Pulmonary artery endothelial cell (primary cell): ENCODE measurements around the gene PROSER2. TPM values are rescaled to one million over a fixed set of nuclear protein-coding genes. Genes with fewer than 3 reads are reported as not detected.
"Not testable (repeated sequence)": the region's sequence is repeated elsewhere in the genome, so short reads cannot be mapped to it uniquely, and the experiment has no call there.

Experiments
- DNase-seq: peaks from one replicate; pipeline ENCODE4 v3.0.0-alpha.2; 2011; ENCODE audit warnings: low read depth, low spot score
- total RNA-seq: library from RNA; depleted of rRNA; stranded (reverse); fragments of >200 nt; gene quantifications from 2 replicates; pipeline ENCODE4 v1.2.3, GENCODE V29; 2014

Gene PROSER2
- total RNA-seq, 1 donor from 2014 or later: 6.5 TPM

DNA sequence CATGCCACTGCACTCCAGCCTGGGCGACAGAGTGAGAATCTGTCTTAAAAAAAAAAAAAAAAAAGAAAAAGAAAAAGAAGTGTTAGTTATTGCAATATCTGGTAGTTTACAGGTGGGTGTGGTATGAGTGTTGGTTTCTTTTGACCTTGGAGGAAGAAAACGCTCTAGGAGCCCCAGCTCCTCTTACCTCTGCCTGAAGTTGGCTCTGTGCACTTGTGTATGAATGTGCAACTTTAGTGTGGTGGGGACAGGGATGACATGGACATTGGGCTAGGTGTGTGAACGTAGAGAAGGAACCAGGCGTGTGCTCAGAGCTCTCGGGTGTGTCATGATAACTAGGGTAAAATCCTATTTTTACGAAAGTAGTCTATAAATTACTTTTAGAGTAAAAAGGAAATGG lies 11.9 kb downstream of the PROSER2 start:
- no peak for DNase-seq

DNA sequence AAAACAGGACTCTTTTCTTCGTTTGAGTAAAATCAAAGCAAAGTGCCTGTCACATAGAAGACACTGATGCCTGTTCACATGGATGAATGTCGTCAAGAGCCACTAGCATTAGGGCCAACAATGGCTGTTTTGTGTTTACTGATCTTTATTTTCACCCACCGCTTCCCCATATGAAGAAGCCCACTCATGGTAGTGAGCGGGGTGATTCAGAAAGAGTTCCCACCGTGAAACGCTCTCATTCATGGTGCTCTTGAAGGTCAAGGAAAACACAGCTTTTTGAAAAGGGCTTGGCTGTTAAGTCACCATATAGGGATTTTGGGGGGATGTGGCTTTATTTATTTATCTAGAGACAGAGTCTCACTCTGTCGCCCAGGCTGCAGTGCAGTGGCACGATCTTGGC lies 12.5 kb downstream of the PROSER2 start:
- DNase-seq: no peak

DNA sequence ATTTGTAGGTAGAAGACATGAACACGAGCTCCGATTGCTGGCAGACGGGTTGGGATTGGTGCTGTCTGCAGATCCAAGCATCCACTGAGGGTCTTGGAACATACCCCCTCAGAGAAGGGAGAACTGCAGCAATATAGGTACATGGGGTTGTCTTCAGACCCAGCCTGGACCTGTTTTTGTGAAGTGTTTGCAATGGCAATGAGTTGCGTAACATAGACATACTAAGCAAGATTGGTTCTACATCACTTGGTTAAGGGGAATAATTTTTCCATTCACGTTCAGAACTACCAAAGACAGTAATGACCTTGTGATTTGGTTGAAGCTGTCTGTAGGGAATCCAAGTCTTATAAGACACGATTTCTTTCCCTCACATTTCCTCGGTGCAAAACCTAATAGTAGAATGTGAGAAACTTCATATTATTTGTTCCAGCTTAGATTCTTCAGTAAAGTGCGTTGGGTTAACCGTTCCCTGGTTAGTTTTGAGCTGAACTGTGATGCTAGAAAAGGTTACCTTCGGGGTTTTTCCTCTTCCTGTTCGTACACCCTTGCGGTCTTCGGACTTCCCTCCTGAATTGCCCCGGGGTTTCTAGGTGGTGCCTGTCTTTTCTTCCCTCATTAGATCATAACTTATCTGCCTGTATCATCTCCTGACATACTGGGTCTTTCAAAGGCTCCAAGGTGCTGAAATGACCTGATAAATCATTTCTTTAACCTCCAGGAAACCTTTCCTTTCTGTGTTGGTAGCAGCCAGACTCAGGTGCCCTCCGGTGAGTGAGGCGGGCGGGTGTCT lies 14.4 kb downstream of the PROSER2 start:
- no peak for DNase-seq

DNA sequence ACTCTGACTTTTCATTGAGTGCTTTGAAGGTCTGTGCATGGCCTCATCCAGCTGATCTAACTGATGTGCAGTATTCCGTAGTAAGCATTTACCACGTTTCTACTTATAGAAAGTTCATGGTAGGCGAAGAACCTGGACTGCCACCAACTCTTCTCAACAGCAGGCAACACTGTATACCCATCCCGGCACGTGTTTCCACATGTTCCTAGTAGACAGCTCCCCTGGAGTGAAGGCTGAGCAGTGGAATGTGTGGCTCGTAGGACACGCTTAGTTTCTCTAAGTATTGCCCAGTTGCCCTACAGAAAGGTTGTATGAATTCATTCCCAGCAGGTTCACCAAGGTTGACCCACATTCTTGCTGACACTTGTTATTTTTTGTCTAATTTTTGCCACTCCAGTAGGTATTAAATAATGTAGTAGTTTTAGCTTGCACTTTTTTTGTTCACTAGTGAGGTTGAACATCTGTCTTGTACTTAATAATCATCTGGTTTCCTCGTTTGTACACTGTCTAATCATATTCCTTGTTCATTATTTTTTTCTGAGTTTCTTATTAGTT lies 15.2 kb downstream of the PROSER2 start:
- DNase-seq: no peak

DNA sequence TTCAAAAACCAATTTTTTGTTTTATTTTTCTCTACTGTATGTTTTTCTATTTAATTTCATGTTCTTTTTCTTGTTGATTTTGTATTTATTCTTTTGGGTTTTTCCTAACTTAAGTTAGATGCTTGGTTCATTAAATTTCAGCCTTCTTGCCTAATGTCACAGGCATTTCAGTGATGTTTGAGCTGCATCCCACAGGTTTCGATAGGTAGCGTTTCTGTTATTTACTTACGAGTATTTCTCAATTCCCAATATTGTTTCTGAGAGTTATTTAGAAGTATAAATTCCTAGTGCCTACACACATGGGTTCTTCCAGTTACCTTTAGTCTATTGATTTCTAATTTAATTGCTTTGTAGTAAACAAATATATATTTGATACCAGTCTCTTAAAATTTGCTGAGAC lies 18.2 kb downstream of the PROSER2 start:
- no peak for DNase-seq

DNA sequence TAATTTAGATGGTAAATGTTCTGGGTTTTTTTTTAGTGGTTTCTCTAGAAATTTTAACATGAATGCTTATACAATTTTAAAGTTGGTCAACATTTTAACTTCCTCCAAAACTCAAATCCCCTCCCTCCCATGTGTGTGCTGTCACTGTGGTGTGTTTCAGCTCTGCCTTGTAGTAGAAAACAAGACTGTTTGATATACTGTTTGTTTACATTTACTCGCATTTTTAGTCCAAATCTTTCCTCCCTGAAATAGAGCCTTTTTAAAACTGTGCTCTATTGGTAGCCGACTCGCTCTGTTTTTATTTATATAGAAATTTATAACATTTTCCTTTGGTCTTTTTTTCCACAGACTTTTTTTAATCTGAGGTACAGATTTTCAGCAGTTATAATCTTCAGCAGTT lies 19.3 kb downstream of the PROSER2 start:
- DNase-seq: no peak

DNA sequence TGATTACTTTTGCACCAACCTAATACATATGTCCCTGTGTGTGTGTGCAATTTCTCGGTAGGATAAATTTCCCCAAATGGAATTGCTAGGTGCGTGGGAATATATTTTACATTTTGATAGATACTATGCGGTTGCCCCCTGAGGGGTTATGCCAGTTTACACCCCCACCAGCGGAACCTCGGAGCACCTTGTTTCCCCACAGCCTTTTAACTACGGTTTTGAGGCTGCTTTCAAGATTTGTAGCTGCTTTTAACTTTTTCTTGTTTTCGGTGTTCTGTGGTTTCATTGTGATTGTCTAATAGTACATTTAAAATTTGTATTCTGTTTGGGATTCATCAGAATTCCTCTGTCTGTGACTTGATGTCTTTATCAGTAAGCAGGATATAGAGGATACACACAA lies 22.0 kb downstream of the PROSER2 start:
- DNase-seq: no peak

DNA sequence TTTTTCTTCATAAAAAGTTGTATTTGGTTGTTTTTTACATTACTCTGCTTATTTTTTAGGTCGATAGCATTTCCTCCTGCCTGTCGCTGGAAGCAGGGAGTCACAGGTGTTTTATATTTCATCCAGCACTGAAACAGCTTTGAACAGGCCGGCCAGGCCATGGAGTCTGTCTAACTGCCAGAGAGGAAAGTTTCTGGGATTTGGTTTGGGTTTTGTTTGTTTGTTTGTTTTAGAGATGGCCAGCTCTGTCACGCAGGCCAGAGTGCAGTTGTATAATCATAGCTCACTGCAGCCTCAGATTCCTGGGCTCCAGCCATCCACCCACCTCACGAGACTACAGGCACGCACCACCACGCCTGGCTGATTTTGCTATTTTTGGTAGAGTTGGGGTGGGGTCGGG lies 23.4 kb downstream of the PROSER2 start:
- DNase-seq: no peak

DNA sequence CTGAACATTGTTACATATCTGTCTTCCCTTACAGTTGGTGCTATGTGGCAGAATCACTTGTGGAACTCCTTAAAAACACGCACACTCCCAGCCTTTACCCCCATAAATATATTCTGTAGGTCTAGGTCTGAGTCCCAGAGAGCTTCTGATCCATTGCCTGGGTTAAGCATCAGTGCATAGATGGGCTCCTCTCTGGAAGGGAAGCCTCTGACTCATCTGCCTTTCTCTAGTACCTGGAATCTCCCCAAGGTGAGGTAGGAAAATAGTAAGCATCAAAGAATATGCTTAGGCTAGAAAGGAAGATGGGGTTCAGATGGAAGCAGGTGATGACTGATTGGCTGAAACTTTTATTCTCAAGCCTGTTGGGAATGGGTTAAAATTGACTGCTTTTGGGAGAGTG lies 26.1 kb downstream of the PROSER2 start:
- DNase-seq: no peak

DNA sequence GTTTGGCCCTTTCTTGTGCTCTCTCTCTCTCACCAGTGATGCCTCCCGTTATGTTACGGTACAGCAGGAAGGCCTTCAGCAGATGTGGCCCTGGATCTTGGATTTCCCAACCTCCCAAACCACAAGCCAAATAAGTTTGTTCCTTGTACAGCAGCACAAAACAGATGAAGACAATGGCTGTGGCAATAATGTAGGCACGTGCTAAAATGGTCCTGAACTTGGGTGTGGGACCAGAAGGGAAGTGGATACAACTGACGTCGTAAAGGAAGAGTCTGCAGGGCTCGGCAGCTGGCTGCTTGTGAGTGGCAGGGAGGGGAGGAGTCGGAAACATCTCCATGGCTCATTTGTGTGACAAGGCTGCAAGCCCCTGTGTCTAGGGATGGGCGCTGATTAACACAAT lies 26.8 kb downstream of the PROSER2 start:
- DNase-seq: no peak

DNA sequence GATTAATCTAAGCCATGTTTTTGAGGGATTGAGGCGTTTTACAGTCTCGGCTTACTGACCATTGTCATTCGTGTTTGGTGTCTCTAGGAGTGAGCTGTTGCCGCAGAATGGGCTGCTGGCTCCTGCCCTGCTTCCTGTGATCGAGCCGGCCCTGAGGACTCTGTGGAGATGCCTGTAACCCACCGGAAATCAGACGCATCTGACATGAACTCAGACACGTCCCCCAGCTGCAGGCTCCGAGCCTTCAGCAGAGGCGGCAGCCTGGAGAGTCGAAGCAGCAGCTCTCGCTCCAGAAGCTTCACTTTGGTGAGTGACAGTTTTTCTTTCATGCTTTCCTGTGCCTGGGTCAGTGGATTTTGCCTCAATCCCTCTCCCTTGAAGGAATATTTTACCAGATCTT lies 28.8 kb downstream of the PROSER2 start:
- DNase-seq: no peak

DNA sequence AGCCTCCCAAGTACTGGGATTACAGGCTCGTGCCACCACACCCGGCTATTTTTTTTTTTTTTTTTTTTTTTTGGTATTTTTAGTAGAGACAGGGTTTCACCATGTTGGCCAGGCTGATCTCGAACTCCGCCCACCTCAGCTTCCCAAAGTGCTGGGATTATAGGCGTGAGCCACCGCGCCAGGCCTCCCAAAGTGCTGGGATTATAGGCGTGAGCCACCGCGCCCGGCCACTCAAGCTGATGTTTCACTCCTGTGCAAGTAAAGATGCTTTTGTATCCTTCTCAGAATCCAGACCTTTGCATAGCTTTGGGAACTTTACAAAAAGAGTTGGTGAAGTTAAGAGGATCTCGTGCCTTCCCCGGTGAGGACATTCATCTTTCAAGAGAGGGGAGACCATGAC lies 29.5 kb downstream of the PROSER2 start:
- DNase-seq: not testable (repeated sequence)

DNA sequence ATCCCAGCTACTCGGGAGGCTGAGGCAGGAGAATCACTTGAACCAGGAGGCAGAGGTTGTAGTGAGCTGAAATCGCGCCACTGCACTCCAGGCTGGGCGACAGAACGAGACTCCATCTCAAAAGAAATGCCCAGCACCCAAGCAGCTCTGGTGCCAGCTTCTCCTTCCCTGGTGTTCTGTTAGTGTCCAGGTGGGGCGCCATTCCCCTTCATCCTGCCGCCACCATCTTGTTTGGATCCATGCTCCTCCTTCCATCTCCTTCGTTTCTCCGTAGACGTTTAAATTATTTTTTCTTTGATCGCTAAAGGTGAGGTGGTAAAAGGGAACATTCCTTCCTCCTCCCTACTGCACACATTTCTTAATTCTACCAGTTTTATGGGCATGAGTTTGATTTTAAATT lies 30.3 kb downstream of the PROSER2 start:
- no peak for DNase-seq

DNA sequence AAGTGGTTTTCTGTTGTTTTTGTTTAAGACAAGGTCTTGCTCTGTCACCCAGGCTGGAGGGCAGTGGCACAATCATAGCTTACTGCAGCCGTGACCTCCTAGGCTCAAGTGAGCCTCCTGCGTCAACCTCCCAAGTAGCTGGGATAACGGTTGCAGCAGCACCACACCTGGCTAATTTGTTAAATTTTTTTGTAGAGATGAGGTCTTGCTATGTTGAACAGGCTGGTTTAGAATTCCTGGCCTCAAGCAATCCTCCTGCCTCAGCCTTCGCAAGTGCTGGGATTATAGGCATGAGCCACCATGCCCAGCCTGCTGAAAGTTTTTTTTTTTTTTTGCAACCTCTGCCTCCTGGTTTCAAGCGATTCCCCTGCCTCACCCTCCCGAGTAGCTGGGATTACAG lies 31.1 kb downstream of the PROSER2 start:
- no peak for DNase-seq

DNA sequence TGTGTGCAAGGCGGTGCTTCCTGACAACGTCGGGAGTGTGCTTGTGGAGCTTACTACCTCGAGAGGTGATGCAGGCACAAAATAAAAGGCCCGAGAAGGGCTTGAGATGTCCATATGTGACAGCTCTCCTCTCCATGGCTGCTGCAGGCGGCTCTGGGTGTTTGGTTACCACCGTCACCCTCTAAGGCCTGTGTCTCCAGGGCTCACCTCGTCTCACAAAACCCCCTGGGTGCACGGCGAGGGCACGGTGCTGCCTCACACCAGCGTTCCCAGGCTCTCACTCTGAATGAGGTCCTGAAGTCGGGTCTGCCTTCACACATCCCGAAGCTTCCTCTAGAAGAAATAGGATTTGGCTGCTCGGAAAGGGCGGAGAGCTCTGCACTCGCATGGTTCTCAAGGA lies 32.9 kb downstream of the PROSER2 start:
- DNase-seq: no peak

DNA sequence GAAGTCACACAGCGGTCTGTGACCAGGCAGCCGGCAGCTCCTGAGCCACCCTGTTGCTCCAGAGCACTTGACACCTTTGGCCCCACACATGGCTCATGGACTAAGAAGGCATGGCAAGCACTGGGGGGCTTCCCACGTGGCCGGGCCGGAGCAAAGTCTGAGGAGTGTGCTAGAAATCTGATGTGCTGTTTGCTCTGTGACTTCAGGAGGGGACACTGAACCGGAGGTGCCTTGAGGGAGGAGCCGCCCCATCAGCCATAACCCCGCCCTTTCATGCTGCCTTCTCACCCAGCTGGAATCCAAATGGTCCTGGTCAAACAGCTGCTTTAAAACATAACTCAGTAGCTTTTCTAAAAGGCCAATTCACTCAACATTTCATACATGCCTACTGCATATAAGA lies 33.5 kb downstream of the PROSER2 start:
- DNase-seq: no peak

DNA sequence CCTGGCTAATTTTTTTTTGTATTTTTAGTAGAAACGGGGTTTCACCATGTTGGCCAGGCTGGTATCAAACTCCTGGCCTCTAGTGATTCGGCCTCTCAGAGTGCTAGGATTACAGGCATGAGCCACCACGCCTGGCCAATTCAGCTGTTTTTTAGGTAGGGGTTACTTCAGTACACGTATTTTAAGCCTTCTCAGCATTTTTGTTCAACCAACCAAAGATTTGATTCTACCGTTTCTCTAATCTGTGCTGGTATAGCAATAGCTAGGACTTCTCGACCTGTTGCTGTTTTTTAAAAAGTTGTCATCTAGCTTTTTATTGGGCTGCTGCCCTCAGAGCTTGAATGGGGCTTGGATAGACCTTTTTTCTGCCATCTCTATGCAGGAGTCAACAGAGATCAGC lies 34.9 kb downstream of the PROSER2 start:
- no peak for DNase-seq

DNA sequence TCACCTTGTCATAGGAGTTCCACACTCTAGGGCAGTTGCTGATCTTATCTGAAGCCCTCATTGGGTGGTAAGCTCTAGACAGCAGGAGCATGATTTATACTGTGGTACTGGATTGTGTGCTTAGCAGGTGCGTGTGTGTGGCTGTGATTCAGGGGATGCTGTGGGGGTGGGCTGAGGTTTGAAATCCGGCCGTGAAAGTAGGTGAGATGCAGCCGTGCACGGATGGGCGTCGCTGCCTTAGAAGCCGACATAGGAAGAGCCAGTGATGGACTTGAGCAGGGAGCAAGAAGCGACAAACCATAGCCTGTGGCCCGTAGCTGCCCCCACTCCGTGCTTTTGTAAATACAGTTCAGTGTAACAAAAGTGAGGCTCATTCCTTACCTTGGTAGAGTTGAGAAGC lies 38.2 kb downstream of the PROSER2 start:
- DNase-seq: no peak

DNA sequence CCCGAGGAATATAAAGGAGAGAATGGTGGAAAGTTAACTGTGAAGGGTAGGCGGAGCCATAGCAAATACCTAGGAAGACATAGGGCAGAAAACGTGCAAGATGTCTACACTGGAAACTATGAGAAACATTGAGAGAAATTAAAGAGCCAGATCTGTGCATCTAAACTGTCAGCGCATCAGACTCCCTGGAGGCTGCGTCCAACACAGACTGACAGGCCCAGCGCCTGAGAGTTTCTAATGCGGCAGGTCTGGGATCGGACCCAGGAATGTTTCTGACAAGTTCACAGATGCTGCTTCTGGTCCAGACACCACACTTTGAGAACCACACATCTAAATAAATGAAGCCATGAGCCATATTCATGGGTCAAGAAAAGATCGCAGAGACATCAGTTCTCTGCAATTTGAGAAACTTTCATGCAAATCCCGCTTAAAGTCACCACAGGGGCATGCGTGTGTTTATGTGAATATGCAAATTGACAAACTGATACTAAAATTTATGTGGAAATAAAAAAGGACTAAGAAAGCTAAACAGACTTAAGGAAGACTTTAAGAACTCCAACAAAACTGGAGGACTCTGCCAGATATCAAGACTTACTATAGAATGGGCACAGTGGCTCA lies 38.8 kb downstream of the PROSER2 start:
- DNase-seq: no peak

DNA sequence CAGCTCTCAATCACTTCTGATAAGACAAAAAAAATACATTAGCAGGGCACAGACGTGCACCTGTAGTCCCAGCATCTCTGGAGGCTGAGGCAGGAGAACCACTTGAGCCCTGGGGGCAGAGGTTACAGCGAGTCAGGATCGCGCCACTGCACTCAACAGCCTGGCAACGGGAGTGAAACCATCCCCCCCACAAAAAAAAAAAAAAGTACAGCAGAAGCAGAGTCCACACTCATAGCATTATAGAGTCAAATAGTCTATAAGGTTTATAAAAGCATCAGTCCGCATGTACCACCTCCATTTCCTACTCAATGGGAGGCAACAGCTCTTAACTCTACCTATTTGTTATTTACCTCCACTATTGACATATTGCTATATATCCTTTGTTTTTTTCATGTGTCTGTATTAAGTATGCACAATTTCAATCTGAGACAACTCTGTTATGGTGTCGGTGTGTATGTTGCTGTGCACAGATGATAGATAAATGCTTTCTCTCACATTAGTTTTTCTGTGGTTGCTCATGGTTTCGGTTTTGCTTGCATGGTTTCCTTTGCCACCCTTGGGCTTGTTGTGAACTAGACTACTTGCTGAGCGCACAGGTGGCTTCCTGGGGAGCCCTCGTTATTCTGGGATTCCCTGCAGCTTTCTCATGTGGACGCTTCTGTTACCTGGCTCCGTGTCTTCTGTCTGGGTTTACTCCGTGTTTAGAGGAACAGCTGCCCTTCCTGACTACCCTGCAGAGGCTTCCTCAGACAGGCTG lies 40.4 kb downstream of the PROSER2 start:
- DNase-seq: no peak

DNA sequence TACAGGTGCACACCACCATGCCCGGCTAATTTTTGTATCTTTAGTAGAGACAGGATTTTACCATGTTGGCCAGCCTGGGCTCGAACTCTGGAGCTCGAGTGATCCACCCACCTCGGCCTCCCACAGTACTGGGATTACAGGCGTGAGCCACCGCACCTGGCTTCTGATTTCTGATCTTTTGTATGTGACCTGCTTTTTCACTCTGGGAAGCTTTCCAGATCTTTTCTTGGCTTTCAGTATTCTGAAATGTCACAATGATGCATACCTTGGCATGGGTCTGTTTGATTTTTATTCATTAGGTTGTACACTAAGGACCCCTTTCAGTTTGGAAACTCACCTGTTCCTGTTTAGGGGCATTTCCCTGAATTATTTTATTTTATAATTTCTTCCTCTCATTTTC lies 41.6 kb downstream of the PROSER2 start:
- DNase-seq: no peak

DNA sequence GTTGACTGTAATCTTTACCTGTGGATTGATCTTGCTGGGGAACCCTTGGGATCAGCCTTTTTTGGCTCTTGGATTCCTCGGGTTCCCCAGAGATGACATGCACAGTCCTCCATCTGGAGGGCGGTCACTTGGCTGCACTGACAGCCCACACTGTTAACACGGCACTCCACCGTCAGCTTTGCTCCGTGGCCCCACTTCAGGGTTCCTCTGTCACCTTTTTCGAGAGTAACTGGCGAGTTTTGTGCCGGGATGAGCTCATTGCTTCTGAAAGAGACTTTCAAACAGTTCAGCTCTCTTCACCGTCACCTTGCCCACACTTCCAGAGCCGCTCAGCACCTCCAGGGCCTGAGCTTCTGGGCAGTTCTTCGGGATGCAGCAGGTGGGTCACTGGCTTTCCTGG lies 42.4 kb downstream of the PROSER2 start:
- DNase-seq: no peak
